ENCODE results near the gene TFDP1.
A peak's percentile ranks its signal among the peaks of the same experiment; 100 is the strongest.

DNA sequence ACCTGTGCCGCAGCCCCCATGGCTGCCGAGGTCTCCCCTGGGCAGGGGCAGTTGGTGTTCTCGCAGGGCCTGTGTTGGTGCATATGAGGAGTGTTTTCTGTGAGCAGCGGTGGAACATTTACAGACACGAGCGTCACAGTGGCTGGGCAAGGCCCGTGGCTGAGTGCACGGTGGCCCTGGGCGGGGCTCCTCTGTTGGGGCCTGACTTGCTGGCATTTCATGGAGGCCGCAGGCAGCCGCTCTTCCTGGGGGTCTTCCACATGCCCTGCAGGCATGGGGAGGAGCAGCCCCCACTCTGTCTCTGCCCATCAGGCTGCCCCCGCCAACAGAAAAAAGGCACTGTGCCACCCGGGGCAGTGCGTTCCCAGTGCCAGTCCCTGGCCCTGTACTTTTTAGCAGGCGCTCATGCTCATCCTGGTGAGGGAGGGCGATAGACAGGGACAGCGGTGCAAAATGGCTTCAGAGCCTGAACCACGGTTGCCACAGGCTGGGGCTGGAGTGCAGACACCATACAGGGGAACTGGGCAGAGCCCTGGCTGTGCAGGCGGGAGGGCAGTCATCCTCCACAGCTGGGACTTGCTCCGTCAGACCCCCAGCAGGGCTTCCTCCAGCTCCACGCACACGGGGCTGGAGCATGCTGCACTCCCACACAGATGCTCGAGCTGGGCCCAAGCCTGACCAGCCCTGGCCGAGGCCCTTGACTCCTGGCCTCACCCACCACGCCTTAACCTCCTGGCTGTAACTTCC is 23.5 kb downstream of the TFDP1 start:
- TF ChIP-seq POLR2AphosphoS5 (IDR thresholded peaks at IDR 0.05; ENCODE audit: low read depth): 0 out of 2 replicates have a peak, but pooled peaks have one; percentile 2
- TF ChIP-seq, protein P1, sequence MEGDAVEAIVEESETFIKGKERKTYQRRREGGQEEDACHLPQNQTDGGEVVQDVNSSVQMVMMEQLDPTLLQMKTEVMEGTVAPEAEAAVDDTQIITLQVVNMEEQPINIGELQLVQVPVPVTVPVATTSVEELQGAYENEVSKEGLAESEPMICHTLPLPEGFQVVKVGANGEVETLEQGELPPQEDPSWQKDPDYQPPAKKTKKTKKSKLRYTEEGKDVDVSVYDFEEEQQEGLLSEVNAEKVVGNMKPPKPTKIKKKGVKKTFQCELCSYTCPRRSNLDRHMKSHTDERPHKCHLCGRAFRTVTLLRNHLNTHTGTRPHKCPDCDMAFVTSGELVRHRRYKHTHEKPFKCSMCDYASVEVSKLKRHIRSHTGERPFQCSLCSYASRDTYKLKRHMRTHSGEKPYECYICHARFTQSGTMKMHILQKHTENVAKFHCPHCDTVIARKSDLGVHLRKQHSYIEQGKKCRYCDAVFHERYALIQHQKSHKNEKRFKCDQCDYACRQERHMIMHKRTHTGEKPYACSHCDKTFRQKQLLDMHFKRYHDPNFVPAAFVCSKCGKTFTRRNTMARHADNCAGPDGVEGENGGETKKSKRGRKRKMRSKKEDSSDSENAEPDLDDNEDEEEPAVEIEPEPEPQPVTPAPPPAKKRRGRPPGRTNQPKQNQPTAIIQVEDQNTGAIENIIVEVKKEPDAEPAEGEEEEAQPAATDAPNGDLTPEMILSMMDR (IDR thresholded peaks at IDR 0.05; ENCODE audit: insufficient read depth, low read length): no peak
- TF ChIP-seq, protein P2, sequence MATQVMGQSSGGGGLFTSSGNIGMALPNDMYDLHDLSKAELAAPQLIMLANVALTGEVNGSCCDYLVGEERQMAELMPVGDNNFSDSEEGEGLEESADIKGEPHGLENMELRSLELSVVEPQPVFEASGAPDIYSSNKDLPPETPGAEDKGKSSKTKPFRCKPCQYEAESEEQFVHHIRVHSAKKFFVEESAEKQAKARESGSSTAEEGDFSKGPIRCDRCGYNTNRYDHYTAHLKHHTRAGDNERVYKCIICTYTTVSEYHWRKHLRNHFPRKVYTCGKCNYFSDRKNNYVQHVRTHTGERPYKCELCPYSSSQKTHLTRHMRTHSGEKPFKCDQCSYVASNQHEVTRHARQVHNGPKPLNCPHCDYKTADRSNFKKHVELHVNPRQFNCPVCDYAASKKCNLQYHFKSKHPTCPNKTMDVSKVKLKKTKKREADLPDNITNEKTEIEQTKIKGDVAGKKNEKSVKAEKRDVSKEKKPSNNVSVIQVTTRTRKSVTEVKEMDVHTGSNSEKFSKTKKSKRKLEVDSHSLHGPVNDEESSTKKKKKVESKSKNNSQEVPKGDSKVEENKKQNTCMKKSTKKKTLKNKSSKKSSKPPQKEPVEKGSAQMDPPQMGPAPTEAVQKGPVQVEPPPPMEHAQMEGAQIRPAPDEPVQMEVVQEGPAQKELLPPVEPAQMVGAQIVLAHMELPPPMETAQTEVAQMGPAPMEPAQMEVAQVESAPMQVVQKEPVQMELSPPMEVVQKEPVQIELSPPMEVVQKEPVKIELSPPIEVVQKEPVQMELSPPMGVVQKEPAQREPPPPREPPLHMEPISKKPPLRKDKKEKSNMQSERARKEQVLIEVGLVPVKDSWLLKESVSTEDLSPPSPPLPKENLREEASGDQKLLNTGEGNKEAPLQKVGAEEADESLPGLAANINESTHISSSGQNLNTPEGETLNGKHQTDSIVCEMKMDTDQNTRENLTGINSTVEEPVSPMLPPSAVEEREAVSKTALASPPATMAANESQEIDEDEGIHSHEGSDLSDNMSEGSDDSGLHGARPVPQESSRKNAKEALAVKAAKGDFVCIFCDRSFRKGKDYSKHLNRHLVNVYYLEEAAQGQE (IDR thresholded peaks at IDR 0.05; ENCODE audit: insufficient replicate concordance, low read depth): no peak

Measured in HL-60 (cell line).